ENCODE results near the gene STARD4.

Gene STARD4

GRCh38 chr5:111552896-111553295 is 40.6 kb upstream of the STARD4 start:
- no peak overlapping the region for H3K4me3 ChIP-seq (ENCODE audit: low read depth, low read length)
- TF ChIP-seq CTCF (IDR thresholded peaks at IDR 0.05; ENCODE audit: control insufficient read depth, extremely low read depth, insufficient read depth) = no peak
- no peak for DNase-seq (ENCODE audit: low read depth)

GRCh38 chr5:111552492-111552891 is 40.2 kb upstream of the STARD4 start:
- DNase-seq (ENCODE audit: low read depth) = no peak
- no peak overlapping the region for H3K4me3 ChIP-seq (ENCODE audit: low read depth, low read length)
- no peak for TF ChIP-seq CTCF (IDR thresholded peaks at IDR 0.05; ENCODE audit: control insufficient read depth, extremely low read depth, insufficient read depth)

DNA sequence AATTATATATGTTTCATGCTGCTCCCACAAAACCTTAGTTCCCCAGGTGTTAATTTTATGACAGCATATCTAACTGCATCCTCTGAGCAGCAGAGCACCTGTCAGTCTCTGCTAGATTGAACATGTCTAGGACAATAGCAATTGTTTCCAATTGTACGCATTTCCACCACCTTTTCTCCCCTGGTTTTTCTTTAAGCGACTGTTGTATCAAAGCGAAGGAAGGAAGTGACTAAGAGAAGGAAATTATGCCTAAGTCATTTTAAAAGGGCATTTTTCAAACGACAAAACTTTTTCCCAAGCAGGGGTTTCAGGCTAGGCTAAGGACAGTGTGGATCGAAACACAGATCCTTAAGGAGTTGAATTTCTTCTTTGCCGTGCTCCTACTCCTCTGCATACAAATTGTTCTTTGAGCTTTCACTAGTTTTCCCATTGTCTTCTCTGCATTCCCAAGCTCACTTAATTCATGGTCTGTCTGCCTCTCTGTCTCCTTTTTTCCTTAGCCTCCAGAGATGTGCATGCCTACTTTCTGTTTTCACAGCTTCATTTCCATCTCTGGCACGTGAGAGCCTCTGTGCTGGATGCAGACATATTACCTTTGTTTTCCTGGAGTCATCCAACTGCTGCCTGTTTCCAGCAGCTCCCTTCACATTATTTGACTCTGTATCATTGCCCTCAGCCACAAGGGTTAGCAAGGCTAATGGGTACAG is 39.4 kb upstream of the STARD4 start:
- no peak for TF ChIP-seq CTCF (IDR thresholded peaks at IDR 0.05; ENCODE audit: control insufficient read depth, extremely low read depth, insufficient read depth)
- H3K4me3 ChIP-seq (ENCODE audit: low read depth, low read length) = no peak overlapping the region
- no peak for DNase-seq (ENCODE audit: low read depth)

DNA sequence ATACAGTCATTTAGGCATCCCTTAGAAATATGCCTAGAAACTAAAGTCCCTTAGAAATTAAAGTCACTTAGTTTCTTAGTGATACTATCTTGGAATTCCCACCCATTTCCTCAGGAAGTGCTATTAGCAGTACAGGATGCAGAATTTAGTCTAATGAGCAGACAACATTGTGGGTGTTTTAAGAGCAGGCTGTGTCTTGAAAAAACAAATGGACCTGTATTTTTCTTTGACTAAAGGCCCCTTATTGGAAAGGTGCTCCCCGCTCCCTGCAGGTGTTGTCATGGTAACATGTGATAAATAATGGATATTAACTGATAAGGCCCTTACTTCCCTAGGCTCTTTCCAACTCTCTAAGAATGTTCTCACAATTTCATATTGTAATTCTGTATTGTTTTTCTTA is 38.8 kb upstream of the STARD4 start:
- no peak for TF ChIP-seq CTCF (IDR thresholded peaks at IDR 0.05; ENCODE audit: control insufficient read depth, extremely low read depth, insufficient read depth)
- no peak overlapping the region for H3K4me3 ChIP-seq (ENCODE audit: low read depth, low read length)
- no peak for DNase-seq (ENCODE audit: low read depth)

- peak; percentile 28 for DNase-seq (ENCODE audit: low read depth)
- H3K4me3 ChIP-seq (ENCODE audit: low read depth, low read length) = no peak overlapping the region
- peak; percentile 66 for TF ChIP-seq CTCF (IDR thresholded peaks at IDR 0.05; ENCODE audit: control insufficient read depth, extremely low read depth, insufficient read depth)
Measured at GRCh38 chr5:111550282-111551020, 38.1 kb upstream of the STARD4 start.

GRCh38 chr5:111548992-111549649 is 36.8 kb upstream of the STARD4 start:
- DNase-seq (ENCODE audit: low read depth) = peak; percentile 56
- no peak overlapping the region for H3K4me3 ChIP-seq (ENCODE audit: low read depth, low read length)
- no peak for TF ChIP-seq CTCF (IDR thresholded peaks at IDR 0.05; ENCODE audit: control insufficient read depth, extremely low read depth, insufficient read depth)
